ENCODE results near the gene GLT6D1. TPM values are rescaled to one million over a fixed set of nuclear protein-coding genes. Genes with fewer than 3 reads are reported as not detected.

GLT6D1 gene
- total and polyA plus RNA-seq, 3 donors from 2014 or later: 0.47 to 1.6 TPM; not detected in 1

GRCh38 chr9:135582541-135582940 is 56.8 kb downstream of the GLT6D1 start:
- no peak for TF ChIP-seq POLR2A (IDR thresholded peaks at IDR 0.05)
- no peak for TF ChIP-seq CTCF (IDR thresholded peaks at IDR 0.05)
- Histone ChIP-seq H3K4me3 (no peak overlapping the region), H3K36me3 (ENCODE audit: low read depth, missing control alignments) (no peaks in the 10 kb centered on the region), H3K9me3 (no peaks in the 10 kb centered on the region), H3K27me3 (no peaks in the 10 kb centered on the region), H3K27ac (no peak overlapping the region), H3K4me1 (no peaks in the 10 kb centered on the region)
- WGBS, 2 donors: 87 to 96% methylated on average over 7 to 14 of the region's 14 CpGs
- DNase-seq: peak; percentile 8
- intact Hi-C loops (cut with DNase I; ENCODE audit: low total_unique reads): no loop called here

- intact Hi-C loops (cut with DNase I; ENCODE audit: low total_unique reads): no loop called here
- no peak for TF ChIP-seq CTCF (IDR thresholded peaks at IDR 0.05)
- no peak for TF ChIP-seq POLR2A (IDR thresholded peaks at IDR 0.05)
- Histone ChIP-seq H3K4me3 (no peak overlapping the region), H3K4me1 (no peaks in the 10 kb centered on the region), H3K27ac (no peak overlapping the region), H3K36me3 (ENCODE audit: low read depth, missing control alignments) (no peaks in the 10 kb centered on the region), H3K9me3 (no peaks in the 10 kb centered on the region), H3K27me3 (no peaks in the 10 kb centered on the region)
- 86 to 87% methylated on average over 14 to 18 of the region's 18 CpGs for WGBS, 2 donors
- DNase-seq: no peak
Measured at GRCh38 chr9:135581636-135582426, 57.5 kb downstream of the GLT6D1 start.

GRCh38 chr9:135580664-135581380 is 58.5 kb downstream of the GLT6D1 start:
- no peak for DNase-seq
- 89 to 96% methylated on average over 6 to 11 of the region's 11 CpGs for WGBS, 2 donors
- H3K36me3 ChIP-seq (ENCODE audit: low read depth, missing control alignments): no peaks in the 10 kb centered on the region
- H3K9me3 ChIP-seq: no peaks in the 10 kb centered on the region
- H3K4me3 ChIP-seq: no peak overlapping the region
- TF ChIP-seq CTCF (IDR thresholded peaks at IDR 0.05): no peak
- TF ChIP-seq POLR2A (IDR thresholded peaks at IDR 0.05): no peak
- H3K27me3 ChIP-seq: no peaks in the 10 kb centered on the region
- intact Hi-C loops (cut with DNase I; ENCODE audit: low total_unique reads): no loop called here
- no peaks in the 10 kb centered on the region for H3K4me1 ChIP-seq
- no peak overlapping the region for H3K27ac ChIP-seq

GRCh38 chr9:135579889-135580660 is 59.3 kb downstream of the GLT6D1 start:
- no peaks in the 10 kb centered on the region for H3K36me3 ChIP-seq (ENCODE audit: low read depth, missing control alignments)
- no peaks in the 10 kb centered on the region for H3K9me3 ChIP-seq
- intact Hi-C loops (cut with DNase I; ENCODE audit: low total_unique reads): no loop called here
- no peak for DNase-seq
- TF ChIP-seq POLR2A (IDR thresholded peaks at IDR 0.05) (no peak), CTCF (IDR thresholded peaks at IDR 0.05) (no peak)
- no peaks in the 10 kb centered on the region for H3K4me1 ChIP-seq
- WGBS, 2 donors: 77 to 90% methylated on average over 10 of the region's 10 CpGs
- no peak overlapping the region for H3K4me3 ChIP-seq
- no peaks in the 10 kb centered on the region for H3K27me3 ChIP-seq
- H3K27ac ChIP-seq: no peak overlapping the region

All from testis (tissue), 3 donors.